HepG2 (cell line): ENCODE results near the gene HNRNPA1. TPM values are rescaled to one million over a fixed set of nuclear protein-coding genes. Genes with fewer than 3 reads are reported as not detected.
A peak's percentile ranks its signal among the peaks of the same experiment; 100 is the strongest.

ENCODE experiments used
- CEBPG ChIP-seq: IDR thresholded peaks from 2 replicates; pipeline ENCODE4 v1.6.1; 2016
- CSRNP2 ChIP-seq: sonication (generic); formaldehyde crosslinking; conservative IDR thresholded peaks from 2 replicates; pipeline ENCODE4 v1.8.0; 2022; ENCODE audit warnings: low read depth, missing genetic modification reagents
- FOXK2 ChIP-seq: fragments of 450-650 bp; IDR thresholded peaks from 2 replicates; pipeline ENCODE4 v1.6.1; 2016
- HOXA5 ChIP-seq: sonication (generic); formaldehyde crosslinking; IDR thresholded peaks from 2 replicates; pipeline ENCODE4 v1.4.0; 2020; ENCODE audit warnings: missing genetic modification reagents
- NCOA2 ChIP-seq: sonication (generic); formaldehyde crosslinking; IDR thresholded peaks from 2 replicates; pipeline ENCODE4 v1.8.0; 2022; ENCODE audit warnings: inconsistent platforms
- NFKB2 ChIP-seq: sonication (generic); formaldehyde crosslinking; IDR thresholded peaks from 2 replicates; pipeline ENCODE4 v1.4.0; 2020; ENCODE audit warnings: missing genetic modification reagents, borderline replicate concordance
- NONO ChIP-seq, 2 experiments: fragments of 450-650 bp in 1 of 2; sonication (generic) in 1 of 2; formaldehyde crosslinking in 1 of 2; IDR thresholded peaks in 1 of 2; conservative IDR thresholded peaks in 1 of 2; 2 replicates each; pipeline versions ENCODE4 v1.6.1 to v1.8.0; 2017 to 2022; ENCODE audit warnings: mild to moderate bottlenecking in 1 of 2, missing genetic modification reagents in 1 of 2, moderate library complexity in 1 of 2
- REPIN1 ChIP-seq: sonication (generic); formaldehyde crosslinking; IDR thresholded peaks from 2 replicates; pipeline ENCODE4 v1.8.0; 2022; ENCODE audit warnings: missing genetic modification reagents, low read depth, mild to moderate bottlenecking, borderline replicate concordance
- RFXANK ChIP-seq: IDR thresholded peaks from 2 replicates; pipeline ENCODE4 v1.6.1; 2016
- RNF2 ChIP-seq: fragments of 450-650 bp; conservative IDR thresholded peaks from 2 replicates; pipeline ENCODE4 v1.6.1; 2016; ENCODE audit warnings: low read depth
- TBL1XR1 ChIP-seq: fragments of 150-350 bp; IDR thresholded peaks from 2 replicates; pipeline ENCODE4 v1.6.1; 2014; ENCODE audit warnings: borderline replicate concordance, low read length; ENCODE audit not compliant: partially characterized antibody
- THAP11 ChIP-seq: IDR thresholded peaks from 2 replicates; pipeline ENCODE4 v1.6.1; 2016; ENCODE audit warnings: missing biosample characterization, missing genetic modification reagents
- THYN1 ChIP-seq: sonication (generic); formaldehyde crosslinking; IDR thresholded peaks from 2 replicates; pipeline ENCODE4 v1.8.1; 2023; ENCODE audit warnings: low read depth, mild to moderate bottlenecking, moderate library complexity, missing genetic modification reagents, borderline replicate concordance
- YEATS4 ChIP-seq: sonication (generic); formaldehyde crosslinking; IDR thresholded peaks from 2 replicates; pipeline ENCODE4 v1.4.0; 2020; ENCODE audit warnings: missing genetic modification reagents, borderline replicate concordance
- ZNF292 ChIP-seq: sonication (generic); formaldehyde crosslinking; IDR thresholded peaks from 2 replicates; pipeline ENCODE4 v1.8.1; 2022; ENCODE audit warnings: mild to moderate bottlenecking, low read depth, missing genetic modification reagents, borderline replicate concordance
- ZNF607 ChIP-seq: sonication (generic); formaldehyde crosslinking; IDR thresholded peaks from 2 replicates; pipeline ENCODE4 v1.5.1; 2020; ENCODE audit warnings: missing genetic modification reagents, mild to moderate bottlenecking, borderline replicate concordance
- ZNF615 ChIP-seq: sonication (generic); formaldehyde crosslinking; IDR thresholded peaks from 2 replicates; pipeline ENCODE4 v1.5.0; 2020; ENCODE audit warnings: mild to moderate bottlenecking, missing genetic modification reagents, borderline replicate concordance
- ZNF746 ChIP-seq: sonication (generic); formaldehyde crosslinking; IDR thresholded peaks from 2 replicates; pipeline ENCODE4 v1.8.0; 2022; ENCODE audit warnings: mild to moderate bottlenecking, missing genetic modification reagents
- ZNF83 ChIP-seq: sonication (generic); formaldehyde crosslinking; IDR thresholded peaks from 2 replicates; pipeline ENCODE4 v1.4.0; 2020; ENCODE audit warnings: missing genetic modification reagents, mild to moderate bottlenecking, borderline replicate concordance
- ZNF891 ChIP-seq: sonication (generic); formaldehyde crosslinking; IDR thresholded peaks from 2 replicates; pipeline ENCODE4 v1.5.0; 2020; ENCODE audit warnings: mild to moderate bottlenecking, missing genetic modification reagents
- ZSCAN25 ChIP-seq: sonication (generic); formaldehyde crosslinking; IDR thresholded peaks from 2 replicates; pipeline ENCODE4 v1.8.0; 2022; ENCODE audit warnings: mild to moderate bottlenecking, missing genetic modification reagents
- polyA plus RNA-seq, 8 experiments: library from polyadenylated mRNA; depleted of rRNA in 3 of 8; stranded (reverse) in 7 of 8; unstranded in 1 of 8; fragments of >200 nt; fragmentation: Illumina TruSeq in 4 of 8; extraction: Trizol in 4 of 8; gene quantifications; 2 replicates each; pipeline versions ENCODE4 v1.2.1 to v1.2.3, GENCODE V29; 2011 to 2016; ENCODE audit warnings: low read depth in 4 of 8, missing spikeins in 1 of 8, mixed read lengths in 1 of 8; ENCODE audit not compliant: insufficient read depth in 1 of 8
- total RNA-seq, 5 experiments: library from RNA; depleted of rRNA; stranded (reverse); fragments of >200 nt; fragmentation: Illumina TruSeq; extraction: Trizol; gene quantifications; 2 replicates each; pipeline ENCODE4 v1.2.3, GENCODE V29; 2016; ENCODE audit warnings: low read depth in 1 of 5
- TF ChIP-seq, protein P1 (sequence below): IDR thresholded peaks from 2 replicates; pipeline ENCODE4 v1.6.1; 2018; ENCODE audit warnings: missing genetic modification reagents, mild to moderate bottlenecking, missing compliant biosample characterization
- TF ChIP-seq, protein P2 (sequence below): sonication (generic); formaldehyde crosslinking; IDR thresholded peaks from 2 replicates; pipeline ENCODE4 v1.8.1; 2023; ENCODE audit warnings: mild to moderate bottlenecking, moderate library complexity, missing genetic modification reagents
- TF ChIP-seq, protein P3 (sequence below): IDR thresholded peaks from 2 replicates; pipeline ENCODE4 v1.6.1; 2012; ENCODE audit warnings: inconsistent platforms
- TF ChIP-seq, protein P4 (sequence below): IDR thresholded peaks from 2 replicates; pipeline ENCODE4 v1.6.1; 2016; ENCODE audit warnings: missing compliant biosample characterization, missing genetic modification reagents, borderline replicate concordance

The HNRNPA1 gene
- total and polyA plus RNA-seq, 2 of the 13 experiments (the other 11 are each of a cell fraction or from before 2014, with no cell fraction given): 535 to 1,820 TPM

- TF ChIP-seq NCOA2 (CRISPR knock-in tag): 0 out of 2 replicates have a peak, but pooled peaks have one; percentile 10
- 0 out of 2 replicates have a peak, but pooled peaks have one; percentile 56 for TF ChIP-seq THYN1 (CRISPR knock-in tag)
- peak; percentile 49 for TF ChIP-seq REPIN1 (CRISPR knock-in tag)
- TF ChIP-seq CSRNP2 (CRISPR knock-in tag): no peak
- TF ChIP-seq CEBPG (CRISPR knock-in tag): no peak
- peak; percentile 79; the same call in 1 of the 2 replicates for TF ChIP-seq ZNF607 (CRISPR knock-in tag)
- TF ChIP-seq RNF2: peak; percentile 16; the same call in 1 of the 2 replicates
- peak; percentile 13; the same call in 1 of the 2 replicates for TF ChIP-seq ZNF83
- TF ChIP-seq YEATS4 (CRISPR knock-in tag): peak; percentile 99
- TF ChIP-seq HOXA5 (CRISPR knock-in tag): peak; percentile 47; the same call in 1 of the 2 replicates
- TF ChIP-seq ZNF292 (CRISPR knock-in tag): no peak
- TF ChIP-seq THAP11 (CRISPR knock-in tag): peak; percentile 50
- peak; percentile 72; the same call in 1 of the 2 replicates for TF ChIP-seq NFKB2 (CRISPR knock-in tag)
- TF ChIP-seq NONO (IDR thresholded peaks at IDR 0.05): no peak
- TF ChIP-seq NONO (CRISPR knock-in tag; conservative IDR thresholded peaks at IDR 0.05): peak; percentile 77
- TF ChIP-seq, protein P1, sequence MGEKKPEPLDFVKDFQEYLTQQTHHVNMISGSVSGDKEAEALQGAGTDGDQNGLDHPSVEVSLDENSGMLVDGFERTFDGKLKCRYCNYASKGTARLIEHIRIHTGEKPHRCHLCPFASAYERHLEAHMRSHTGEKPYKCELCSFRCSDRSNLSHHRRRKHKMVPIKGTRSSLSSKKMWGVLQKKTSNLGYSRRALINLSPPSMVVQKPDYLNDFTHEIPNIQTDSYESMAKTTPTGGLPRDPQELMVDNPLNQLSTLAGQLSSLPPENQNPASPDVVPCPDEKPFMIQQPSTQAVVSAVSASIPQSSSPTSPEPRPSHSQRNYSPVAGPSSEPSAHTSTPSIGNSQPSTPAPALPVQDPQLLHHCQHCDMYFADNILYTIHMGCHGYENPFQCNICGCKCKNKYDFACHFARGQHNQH (CRISPR knock-in tag): no peak
- TF ChIP-seq, protein P2, sequence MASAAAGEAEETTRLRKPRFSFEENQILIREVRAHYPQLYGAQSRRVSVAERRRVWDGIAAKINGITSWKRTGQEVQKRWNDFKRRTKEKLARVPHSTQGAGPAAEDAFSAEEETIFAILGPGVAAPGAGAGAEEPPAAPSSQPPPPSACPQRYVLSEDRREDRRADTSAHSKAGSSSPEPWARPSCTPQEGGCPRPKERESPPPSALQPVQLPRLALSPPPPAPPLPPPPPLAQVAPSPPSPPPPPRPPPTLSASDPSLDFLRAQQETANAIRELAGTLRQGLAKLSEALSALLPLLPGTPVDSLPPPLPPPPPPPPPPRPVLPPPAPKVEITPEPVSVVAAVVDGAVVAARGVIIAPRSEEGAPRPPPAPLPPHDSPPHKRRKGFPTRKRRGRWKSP: peak; percentile 83
- peak; percentile 36; the same call in 1 of the 2 replicates for TF ChIP-seq ZNF746 (CRISPR knock-in tag)
- TF ChIP-seq RFXANK (CRISPR knock-in tag): peak; percentile 22; the same call in 1 of the 2 replicates
- peak; percentile 48; the same call in 1 of the 2 replicates for TF ChIP-seq ZSCAN25
- peak; percentile 5; the same call in 1 of the 2 replicates for TF ChIP-seq FOXK2
- peak; percentile 90 for TF ChIP-seq ZNF891 (CRISPR knock-in tag)
- TF ChIP-seq ZNF615 (CRISPR knock-in tag): 0 out of 2 replicates have a peak, but pooled peaks have one; percentile 55
- TF ChIP-seq TBL1XR1: peak; percentile 51
- TF ChIP-seq, protein P3, sequence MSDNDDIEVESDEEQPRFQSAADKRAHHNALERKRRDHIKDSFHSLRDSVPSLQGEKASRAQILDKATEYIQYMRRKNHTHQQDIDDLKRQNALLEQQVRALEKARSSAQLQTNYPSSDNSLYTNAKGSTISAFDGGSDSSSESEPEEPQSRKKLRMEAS: peak; percentile 78
- TF ChIP-seq, protein P4, sequence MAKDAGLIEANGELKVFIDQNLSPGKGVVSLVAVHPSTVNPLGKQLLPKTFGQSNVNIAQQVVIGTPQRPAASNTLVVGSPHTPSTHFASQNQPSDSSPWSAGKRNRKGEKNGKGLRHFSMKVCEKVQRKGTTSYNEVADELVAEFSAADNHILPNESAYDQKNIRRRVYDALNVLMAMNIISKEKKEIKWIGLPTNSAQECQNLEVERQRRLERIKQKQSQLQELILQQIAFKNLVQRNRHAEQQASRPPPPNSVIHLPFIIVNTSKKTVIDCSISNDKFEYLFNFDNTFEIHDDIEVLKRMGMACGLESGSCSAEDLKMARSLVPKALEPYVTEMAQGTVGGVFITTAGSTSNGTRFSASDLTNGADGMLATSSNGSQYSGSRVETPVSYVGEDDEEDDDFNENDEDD (CRISPR knock-in tag): no peak
Measured at GRCh38 chr12:54280468-54281260, at the start of gene HNRNPA1 (continued).
